Effector memory CD8-positive, alpha-beta T cell (primary cell): ENCODE data around the gene CLMN.
"Not testable (repeated sequence)": the region's sequence is repeated elsewhere in the genome, so short reads cannot be mapped to it uniquely, and the experiment has no call there.

Experiments used
- ATAC-seq: fragments of 150-1000 bp; cut with Tn5 transposase; replicated peaks from 2 replicates; pipeline ENCODE4 v1.10.0; 2021; ENCODE audit warnings: mild to moderate bottlenecking, moderate library complexity
- DNase-seq, 3 experiments: peaks; one replicate each; pipeline ENCODE4 v3.0.0; 2021
- H3K27ac Mint-ChIP-seq, 2 donors: one replicate each; pipeline ENCODE4 v1.8.0; 2022; ENCODE audit warnings: mild to moderate bottlenecking in 2 of 2, mixed read lengths in 2 of 2, moderate library complexity in 2 of 2
- H3K27me3 Mint-ChIP-seq, 2 donors: one replicate each; pipeline ENCODE4 v1.8.0; 2022; ENCODE audit warnings: mixed read lengths in 2 of 2
- H3K36me3 Mint-ChIP-seq: one replicate; pipeline ENCODE4 v1.8.0; 2022; ENCODE audit warnings: mild to moderate bottlenecking, moderate library complexity, mixed read lengths; ENCODE audit not compliant: insufficient read depth
- H3K4me1 Mint-ChIP-seq, 2 donors: one replicate each; pipeline ENCODE4 v1.8.0; 2022; ENCODE audit warnings: low read depth in 2 of 2, mixed read lengths in 2 of 2
- H3K4me3 Mint-ChIP-seq, 2 donors: one replicate each; pipeline ENCODE4 v1.8.0; 2022; ENCODE audit warnings: mild to moderate bottlenecking in 2 of 2, mixed read lengths in 2 of 2, moderate library complexity in 2 of 2
- H3K9me3 Mint-ChIP-seq, 2 donors: one replicate each; pipeline ENCODE4 v1.8.0; 2022; ENCODE audit warnings: mixed read lengths in 2 of 2

CLMN gene

GRCh38 chr14:95291859-95292542 lies 27.7 kb downstream of the CLMN start:
- DNase-seq = no peak
- Mint-ChIP-seq H3K27me3 (peaks cover 27 to 85% of the 10 kb centered on the region in 2 donors), H3K27ac (no peak overlapping the region), H3K9me3 (peaks cover 0 to 1% of the 10 kb centered on the region in 2 donors), H3K36me3 (peaks cover 3% of the 10 kb centered on the region), H3K4me3 (no peak overlapping the region), H3K4me1 (no peaks in the 10 kb centered on the region)
- no peak for ATAC-seq

- no peaks in the 10 kb centered on the region for H3K4me1 Mint-ChIP-seq
- H3K9me3 Mint-ChIP-seq = no peaks in the 10 kb centered on the region
- peaks cover 3% of the 10 kb centered on the region for H3K36me3 Mint-ChIP-seq
- H3K27me3 Mint-ChIP-seq = peaks cover 22 to 82% of the 10 kb centered on the region in 2 donors
- no peak for DNase-seq
- H3K4me3 Mint-ChIP-seq = no peak overlapping the region
- ATAC-seq = no peak
- H3K27ac Mint-ChIP-seq = no peak overlapping the region
Measured at GRCh38 chr14:95290871-95291431, 28.8 kb downstream of the CLMN start.

- H3K36me3 Mint-ChIP-seq = peaks cover 3% of the 10 kb centered on the region
- no peaks in the 10 kb centered on the region for H3K9me3 Mint-ChIP-seq
- H3K27ac Mint-ChIP-seq = no peak overlapping the region
- ATAC-seq (no peak), DNase-seq (no peak)
- peaks cover 18 to 81% of the 10 kb centered on the region in 2 donors for H3K27me3 Mint-ChIP-seq
- H3K4me3 Mint-ChIP-seq = no peak overlapping the region
- no peaks in the 10 kb centered on the region for H3K4me1 Mint-ChIP-seq
Measured at GRCh38 chr14:95290021-95290420, 29.7 kb downstream of the CLMN start.

- peaks cover 13 to 80% of the 10 kb centered on the region in 2 donors for H3K27me3 Mint-ChIP-seq
- no peaks in the 10 kb centered on the region for H3K4me1 Mint-ChIP-seq
- no peak overlapping the region for H3K27ac Mint-ChIP-seq
- no peak for DNase-seq
- no peak for ATAC-seq
- no peak overlapping the region for H3K4me3 Mint-ChIP-seq
- peaks cover 3% of the 10 kb centered on the region for H3K36me3 Mint-ChIP-seq
- no peaks in the 10 kb centered on the region for H3K9me3 Mint-ChIP-seq
Measured at GRCh38 chr14:95289323-95290010, 30.2 kb downstream of the CLMN start.

DNA sequence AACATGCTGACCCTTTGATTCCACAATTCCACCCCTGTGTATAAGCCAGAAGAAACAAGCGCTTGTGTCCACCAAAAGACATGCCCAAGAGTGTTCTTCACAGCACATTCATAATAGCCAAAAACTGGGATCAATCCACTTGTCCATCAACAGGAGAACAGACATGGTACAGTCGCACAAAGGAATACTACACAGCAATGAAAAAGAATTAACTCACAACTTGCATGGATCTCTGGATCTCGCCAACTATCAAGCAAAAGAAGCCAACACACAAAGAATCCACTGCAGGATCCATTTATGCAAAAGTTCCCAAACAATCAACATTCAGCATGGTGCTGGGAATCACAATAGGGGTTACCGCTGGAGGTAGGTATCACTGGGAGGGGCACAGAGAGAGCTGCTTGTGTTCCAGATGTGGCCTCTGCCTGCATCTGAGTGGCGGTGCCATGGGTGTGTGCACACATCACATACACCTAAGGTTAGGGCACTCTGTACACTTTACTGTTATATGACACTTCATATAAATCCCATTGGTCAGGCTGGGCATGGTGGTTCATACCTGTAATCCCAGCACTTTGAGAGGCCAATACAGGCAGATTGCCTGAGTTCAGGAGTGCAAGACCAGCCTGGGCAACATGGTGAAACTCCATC lies 30.9 kb downstream of the CLMN start:
- Mint-ChIP-seq H3K27ac (no peak overlapping the region), H3K4me1 (no peaks in the 10 kb centered on the region), H3K36me3 (peaks cover 3% of the 10 kb centered on the region), H3K4me3 (no peak overlapping the region), H3K9me3 (no peaks in the 10 kb centered on the region), H3K27me3 (peaks cover 6 to 74% of the 10 kb centered on the region in 2 donors)
- ATAC-seq = no peak
- no peak for DNase-seq

- H3K4me3 Mint-ChIP-seq = no peak overlapping the region
- peaks cover 5 to 87% of the 10 kb centered on the region in 2 donors for H3K27me3 Mint-ChIP-seq
- H3K9me3 Mint-ChIP-seq = no peaks in the 10 kb centered on the region
- H3K27ac Mint-ChIP-seq = no peak overlapping the region
- no peak for ATAC-seq
- H3K4me1 Mint-ChIP-seq = no peaks in the 10 kb centered on the region
- peaks cover 3% of the 10 kb centered on the region for H3K36me3 Mint-ChIP-seq
- DNase-seq = no peak
Measured at GRCh38 chr14:95287176-95287754, 32.4 kb downstream of the CLMN start.

GRCh38 chr14:95286645-95287044 lies 33.1 kb downstream of the CLMN start:
- Mint-ChIP-seq H3K4me1 (no peaks in the 10 kb centered on the region), H3K27me3 (peaks cover 5 to 87% of the 10 kb centered on the region in 2 donors), H3K9me3 (no peaks in the 10 kb centered on the region), H3K27ac (no peak overlapping the region), H3K36me3 (peaks cover 3% of the 10 kb centered on the region), H3K4me3 (no peak overlapping the region)
- DNase-seq (no peak), ATAC-seq (no peak)

GRCh38 chr14:95285566-95285965 lies 34.1 kb downstream of the CLMN start:
- Mint-ChIP-seq H3K4me3 (no peak overlapping the region), H3K4me1 (no peaks in the 10 kb centered on the region), H3K27me3 (peaks cover 5 to 76% of the 10 kb centered on the region in 2 donors), H3K36me3 (peaks cover 3% of the 10 kb centered on the region), H3K27ac (no peak overlapping the region), H3K9me3 (no peaks in the 10 kb centered on the region)
- DNase-seq (no peak), ATAC-seq (no peak)

DNA sequence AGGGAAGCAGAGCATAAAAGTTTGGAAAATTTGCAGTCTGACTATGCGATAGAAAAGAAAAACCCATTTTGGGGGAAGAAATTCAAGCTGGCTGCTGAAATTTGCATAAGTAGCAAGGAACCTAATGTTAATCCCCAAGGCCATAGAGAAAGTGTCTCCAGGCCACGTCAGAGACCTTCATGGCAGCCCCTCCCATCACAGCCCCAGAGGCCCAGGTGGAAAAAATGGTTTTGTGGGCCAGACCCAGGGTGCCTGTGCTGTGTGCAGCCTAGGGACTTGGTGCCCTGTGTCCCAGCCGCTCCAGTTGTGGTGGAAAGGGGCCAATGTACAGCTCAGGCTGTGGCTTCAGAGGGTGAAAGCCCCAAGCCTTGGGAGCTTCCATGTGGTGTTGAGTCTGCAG lies 35.9 kb downstream of the CLMN start:
- H3K9me3 Mint-ChIP-seq, H3K27ac Mint-ChIP-seq, H3K4me1 Mint-ChIP-seq, H3K36me3 Mint-ChIP-seq, DNase-seq, H3K4me3 Mint-ChIP-seq, ATAC-seq: not testable (repeated sequence)
- H3K27me3 Mint-ChIP-seq = peaks cover 5 to 59% of the 10 kb centered on the region in 2 donors

GRCh38 chr14:95282986-95283380 lies 36.7 kb downstream of the CLMN start:
- H3K9me3 Mint-ChIP-seq, H3K36me3 Mint-ChIP-seq, ATAC-seq, H3K4me1 Mint-ChIP-seq, H3K27ac Mint-ChIP-seq, DNase-seq, H3K4me3 Mint-ChIP-seq: not testable (repeated sequence)
- H3K27me3 Mint-ChIP-seq = peaks cover 5 to 50% of the 10 kb centered on the region in 2 donors

GRCh38 chr14:95282354-95282985 lies 37.2 kb downstream of the CLMN start:
- no peak for ATAC-seq
- Mint-ChIP-seq H3K36me3 (no peaks in the 10 kb centered on the region), H3K4me1 (no peaks in the 10 kb centered on the region), H3K27ac (no peak overlapping the region), H3K27me3 (peaks cover 5 to 45% of the 10 kb centered on the region in 2 donors), H3K9me3 (no peaks in the 10 kb centered on the region), H3K4me3 (no peak overlapping the region)
- DNase-seq = no peak

GRCh38 chr14:95281560-95282176 lies 38.0 kb downstream of the CLMN start:
- H3K36me3 Mint-ChIP-seq = no peaks in the 10 kb centered on the region
- H3K4me1 Mint-ChIP-seq = no peaks in the 10 kb centered on the region

GRCh38 chr14:95275494-95275893 lies 44.2 kb downstream of the CLMN start:
- Mint-ChIP-seq H3K36me3 (no peaks in the 10 kb centered on the region), H3K9me3 (no peaks in the 10 kb centered on the region), H3K4me3 (no peak overlapping the region), H3K4me1 (no peaks in the 10 kb centered on the region), H3K27ac (no peak overlapping the region), H3K27me3 (peaks cover 30 to 61% of the 10 kb centered on the region in 2 donors)
- ATAC-seq (no peak), DNase-seq (no peak)

More at GRCh38 chr14:95281560-95282176, 38.0 kb downstream of the CLMN start:
- H3K4me3 Mint-ChIP-seq = no peak overlapping the region
- ATAC-seq = no peak
- no peaks in the 10 kb centered on the region for H3K9me3 Mint-ChIP-seq
- DNase-seq = no peak
- H3K27me3 Mint-ChIP-seq = peaks cover 9 to 43% of the 10 kb centered on the region in 2 donors
- no peak overlapping the region for H3K27ac Mint-ChIP-seq
